Measurements from ENCODE around the gene BAMBI.

The BAMBI gene

DNA sequence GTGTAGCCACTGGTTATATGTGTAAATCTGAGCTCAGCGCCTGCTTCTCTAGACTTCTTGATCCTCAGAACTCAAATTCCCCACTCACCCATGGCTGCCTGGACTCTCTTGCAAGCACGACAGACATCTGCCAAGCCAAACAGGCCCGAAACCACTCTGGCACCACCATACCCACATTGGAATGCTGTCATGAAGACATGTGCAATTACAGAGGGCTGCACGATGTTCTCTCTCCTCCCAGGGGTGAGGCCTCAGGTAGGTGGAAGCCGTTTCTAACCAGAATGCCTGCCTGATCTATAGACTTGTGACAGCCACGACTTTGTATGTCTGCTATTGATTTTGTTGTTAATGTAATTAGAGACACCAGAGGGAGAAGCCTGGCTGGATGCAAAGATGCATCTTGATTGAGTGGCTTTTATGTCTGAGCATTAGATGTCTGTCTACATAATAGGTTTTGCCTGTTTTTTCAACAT, 4.0 kb downstream of the BAMBI start:
- DNase-seq (ENCODE audit: low spot score), result no peak
- TF ChIP-seq, protein P1, sequence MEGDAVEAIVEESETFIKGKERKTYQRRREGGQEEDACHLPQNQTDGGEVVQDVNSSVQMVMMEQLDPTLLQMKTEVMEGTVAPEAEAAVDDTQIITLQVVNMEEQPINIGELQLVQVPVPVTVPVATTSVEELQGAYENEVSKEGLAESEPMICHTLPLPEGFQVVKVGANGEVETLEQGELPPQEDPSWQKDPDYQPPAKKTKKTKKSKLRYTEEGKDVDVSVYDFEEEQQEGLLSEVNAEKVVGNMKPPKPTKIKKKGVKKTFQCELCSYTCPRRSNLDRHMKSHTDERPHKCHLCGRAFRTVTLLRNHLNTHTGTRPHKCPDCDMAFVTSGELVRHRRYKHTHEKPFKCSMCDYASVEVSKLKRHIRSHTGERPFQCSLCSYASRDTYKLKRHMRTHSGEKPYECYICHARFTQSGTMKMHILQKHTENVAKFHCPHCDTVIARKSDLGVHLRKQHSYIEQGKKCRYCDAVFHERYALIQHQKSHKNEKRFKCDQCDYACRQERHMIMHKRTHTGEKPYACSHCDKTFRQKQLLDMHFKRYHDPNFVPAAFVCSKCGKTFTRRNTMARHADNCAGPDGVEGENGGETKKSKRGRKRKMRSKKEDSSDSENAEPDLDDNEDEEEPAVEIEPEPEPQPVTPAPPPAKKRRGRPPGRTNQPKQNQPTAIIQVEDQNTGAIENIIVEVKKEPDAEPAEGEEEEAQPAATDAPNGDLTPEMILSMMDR (IDR thresholded peaks at IDR 0.05; ENCODE audit: extremely low read depth, insufficient read depth, missing control alignments), result no peak
- in situ Hi-C loops (cut with MboI; ENCODE audit: low pct_unique_long_range_greater_than_20kb, low sequenced_read_pairs, unreplicated experiment), result no loop called here

- TF ChIP-seq, protein P1 (IDR thresholded peaks at IDR 0.05; ENCODE audit: extremely low read depth, insufficient read depth, missing control alignments), result no peak
- in situ Hi-C loops (cut with MboI; ENCODE audit: low pct_unique_long_range_greater_than_20kb, low sequenced_read_pairs, unreplicated experiment), result no loop called here
- DNase-seq (ENCODE audit: low spot score), result no peak
Observed at GRCh38 chr10:28681928-28682750, 4.8 kb downstream of the BAMBI start.

DNA sequence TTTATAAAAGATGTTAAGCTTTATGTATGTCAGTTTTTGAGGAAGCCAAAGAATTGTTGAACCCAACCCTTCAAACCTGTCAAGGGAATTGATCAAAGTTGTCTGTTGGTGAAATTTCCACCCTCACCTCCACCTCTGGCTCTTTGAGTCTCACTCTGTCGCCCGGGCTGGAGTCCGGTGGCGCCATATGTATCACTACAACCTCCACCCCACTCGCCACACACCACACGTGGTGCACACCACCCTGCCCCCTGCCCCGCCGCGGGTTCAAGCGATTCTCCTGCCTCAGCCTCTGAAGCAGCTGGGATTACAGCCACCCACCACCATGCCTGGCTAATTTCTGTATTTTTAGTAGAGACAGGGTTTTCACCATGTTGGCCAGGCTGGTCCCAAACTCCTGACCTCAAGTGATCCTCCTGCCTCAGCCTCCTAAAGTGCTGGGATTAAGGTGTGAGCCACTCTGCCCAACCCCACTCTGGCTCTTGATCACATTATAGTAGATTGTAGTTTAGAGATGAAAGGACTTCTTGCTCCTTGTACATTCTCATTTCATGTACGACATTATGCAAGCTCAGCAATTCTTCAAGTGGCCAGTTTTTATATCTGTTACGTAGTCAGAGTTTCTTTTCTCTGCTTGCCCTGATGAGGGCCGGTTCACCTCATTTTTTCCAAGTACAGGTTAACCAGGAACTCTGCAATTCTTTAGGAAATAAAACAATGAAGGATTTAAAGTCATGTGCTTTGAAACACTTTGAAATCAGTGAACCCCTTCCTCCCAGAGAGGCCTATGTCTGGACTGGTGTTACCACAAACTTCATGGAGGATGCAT, 7.0 kb downstream of the BAMBI start:
- in situ Hi-C loops (cut with MboI; ENCODE audit: low pct_unique_long_range_greater_than_20kb, low sequenced_read_pairs, unreplicated experiment), result no loop called here
- TF ChIP-seq, protein P1 (IDR thresholded peaks at IDR 0.05; ENCODE audit: extremely low read depth, insufficient read depth, missing control alignments), result no peak
- no peak for DNase-seq (ENCODE audit: low spot score)

GRCh38 chr10:28684986-28685580, 7.8 kb downstream of the BAMBI start:
- TF ChIP-seq, protein P1 (IDR thresholded peaks at IDR 0.05; ENCODE audit: extremely low read depth, insufficient read depth, missing control alignments), result no peak
- in situ Hi-C loops (cut with MboI; ENCODE audit: low pct_unique_long_range_greater_than_20kb, low sequenced_read_pairs, unreplicated experiment), result no loop called here
- DNase-seq (ENCODE audit: low spot score), result no peak

DNA sequence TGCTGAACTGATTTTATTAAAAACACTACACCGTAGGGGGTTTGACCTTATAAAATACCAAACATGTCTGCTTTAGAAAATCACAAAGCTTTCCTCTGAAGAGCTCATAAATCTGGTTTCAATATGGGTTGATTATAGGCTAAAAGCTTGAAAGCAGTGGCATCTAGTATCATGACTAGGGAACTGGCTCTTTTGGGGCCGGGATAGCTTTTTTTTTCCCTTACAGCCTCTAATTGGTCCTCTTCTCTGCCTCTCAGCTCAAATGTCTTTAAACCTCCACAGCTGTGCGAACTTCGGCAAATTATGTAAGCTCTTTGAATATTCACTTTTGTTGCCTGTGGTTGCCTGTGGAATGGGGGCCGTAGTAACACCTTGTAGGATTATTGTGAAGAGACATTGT, 8.4 kb downstream of the BAMBI start:
- DNase-seq (ENCODE audit: low spot score), result no peak
- TF ChIP-seq, protein P1 (IDR thresholded peaks at IDR 0.05; ENCODE audit: extremely low read depth, insufficient read depth, missing control alignments), result no peak
- in situ Hi-C loops (cut with MboI; ENCODE audit: low pct_unique_long_range_greater_than_20kb, low sequenced_read_pairs, unreplicated experiment), result no loop called here
